PC-9 (cell line): ENCODE data around the gene TRAPPC6A.

Source experiments
- EZH2 ChIP-seq: fragments of 200-600 bp; sonication (generic); IDR thresholded peaks from 2 replicates; pipeline ENCODE4 v1.8.0; 2017; ENCODE audit warnings: antibody characterized with exemption, low read depth
- TF ChIP-seq, protein P1 (sequence below): fragments of 200-600 bp; sonication (generic); conservative IDR thresholded peaks from 2 replicates; pipeline ENCODE4 v1.6.1; 2017; ENCODE audit warnings: mixed run types, antibody characterized with exemption, mild to moderate bottlenecking, moderate library complexity

DNA sequence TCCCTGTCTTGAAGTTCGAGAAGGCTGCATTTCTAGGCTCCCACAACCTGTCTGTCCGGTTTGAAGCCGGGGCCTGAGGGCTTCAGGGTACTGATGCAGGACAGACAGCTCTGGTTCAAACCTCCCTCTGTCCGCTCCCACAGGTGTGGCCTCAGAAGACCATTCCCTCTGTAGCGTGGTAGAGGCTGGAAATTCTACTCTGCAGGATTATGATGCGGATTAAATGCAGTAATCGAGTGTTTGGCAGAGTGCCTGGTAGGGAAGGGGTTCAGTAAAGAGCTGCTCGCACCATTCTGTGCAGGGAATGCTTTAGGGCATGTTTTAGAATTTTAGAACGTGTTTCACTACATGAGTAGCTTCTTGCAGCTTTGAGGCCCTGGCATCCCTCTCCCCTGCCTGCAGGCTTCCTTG lies 54.6 kb downstream of the TRAPPC6A start:
- TF ChIP-seq, protein P1, sequence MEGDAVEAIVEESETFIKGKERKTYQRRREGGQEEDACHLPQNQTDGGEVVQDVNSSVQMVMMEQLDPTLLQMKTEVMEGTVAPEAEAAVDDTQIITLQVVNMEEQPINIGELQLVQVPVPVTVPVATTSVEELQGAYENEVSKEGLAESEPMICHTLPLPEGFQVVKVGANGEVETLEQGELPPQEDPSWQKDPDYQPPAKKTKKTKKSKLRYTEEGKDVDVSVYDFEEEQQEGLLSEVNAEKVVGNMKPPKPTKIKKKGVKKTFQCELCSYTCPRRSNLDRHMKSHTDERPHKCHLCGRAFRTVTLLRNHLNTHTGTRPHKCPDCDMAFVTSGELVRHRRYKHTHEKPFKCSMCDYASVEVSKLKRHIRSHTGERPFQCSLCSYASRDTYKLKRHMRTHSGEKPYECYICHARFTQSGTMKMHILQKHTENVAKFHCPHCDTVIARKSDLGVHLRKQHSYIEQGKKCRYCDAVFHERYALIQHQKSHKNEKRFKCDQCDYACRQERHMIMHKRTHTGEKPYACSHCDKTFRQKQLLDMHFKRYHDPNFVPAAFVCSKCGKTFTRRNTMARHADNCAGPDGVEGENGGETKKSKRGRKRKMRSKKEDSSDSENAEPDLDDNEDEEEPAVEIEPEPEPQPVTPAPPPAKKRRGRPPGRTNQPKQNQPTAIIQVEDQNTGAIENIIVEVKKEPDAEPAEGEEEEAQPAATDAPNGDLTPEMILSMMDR: no peak
- no peak for TF ChIP-seq EZH2
